Measurements from ENCODE around the gene UBE2G2.

The UBE2G2 gene

GRCh38 chr21:44823179-44823660 lies 21.6 kb upstream of the UBE2G2 start:
- no peak overlapping the region for H3K27ac ChIP-seq
- TF ChIP-seq ZFX (IDR thresholded peaks at IDR 0.05) (no peak), CTCF (conservative IDR thresholded peaks at IDR 0.05) (no peak)

GRCh38 chr21:44822484-44823178 lies 21.0 kb upstream of the UBE2G2 start:
- TF ChIP-seq ZFX (IDR thresholded peaks at IDR 0.05) (no peak), CTCF (conservative IDR thresholded peaks at IDR 0.05) (no peak)
- no peak overlapping the region for H3K27ac ChIP-seq

GRCh38 chr21:44820851-44821250 lies 19.2 kb upstream of the UBE2G2 start:
- TF ChIP-seq CTCF (conservative IDR thresholded peaks at IDR 0.05) = no peak
- no peak for TF ChIP-seq ZFX (IDR thresholded peaks at IDR 0.05)

GRCh38 chr21:44819283-44820243 lies 17.9 kb upstream of the UBE2G2 start:
- TF ChIP-seq CTCF (conservative IDR thresholded peaks at IDR 0.05) = no peak
- no peak for TF ChIP-seq ZFX (IDR thresholded peaks at IDR 0.05)
- H3K27ac ChIP-seq = no peak overlapping the region

More at GRCh38 chr21:44820851-44821250, 19.2 kb upstream of the UBE2G2 start:
- H3K27ac ChIP-seq = no peak overlapping the region

GRCh38 chr21:44818640-44819011 lies 17.0 kb upstream of the UBE2G2 start:
- H3K27ac ChIP-seq = no peak overlapping the region
- TF ChIP-seq CTCF (conservative IDR thresholded peaks at IDR 0.05) (no peak), ZFX (IDR thresholded peaks at IDR 0.05) (no peak)

- TF ChIP-seq CTCF (conservative IDR thresholded peaks at IDR 0.05) = no peak
- peak within 1 kb of the TSS; percentile 57 for H3K27ac ChIP-seq
These were observed 16.5 kb upstream of the UBE2G2 start, which contains the start of gene SUMO3 for GRCh38 chr21:44817914-44818639. TSS of gene SUMO3 (minus strand) at chr21:44818062. CDS start at chr21:44817968, 94 bp downstream.
